ENCODE results near the gene STMN1.

- no peak for TF ChIP-seq POLR2A (IDR thresholded peaks at IDR 0.05)
- no peak for TF ChIP-seq CTCF (IDR thresholded peaks at IDR 0.05)
Observed at GRCh38 chr1:25917996-25918395, 11.8 kb upstream of the STMN1 start.
